ENCODE results near the gene DRD1.

DRD1 gene

GRCh38 chr5:175471628-175472027, 27.6 kb upstream of the DRD1 start:
- no peak overlapping the region for H3K4me2 ChIP-seq
- H3K9me3 ChIP-seq (replicated peaks in 1 of 11): no peaks in the 10 kb centered on the region
- H3K4me1 ChIP-seq: 0 out of 20 replicates have a peak, but pooled peaks cover 0 to 5% (median 0%) of the 10 kb centered on the region in 10 experiments
- no peak overlapping the region for H3K9ac ChIP-seq
- no peaks in the 10 kb centered on the region for H3K27me3 ChIP-seq
- H3K36me3 ChIP-seq: no peaks in the 10 kb centered on the region
- H3K4me3 ChIP-seq: no peak overlapping the region
- no peaks in the 10 kb centered on the region for H4K20me1 ChIP-seq
- no peak for TF ChIP-seq Cebpa-rat (IDR thresholded peaks at IDR 0.05)
- H3K27ac ChIP-seq: no peak overlapping the region

GRCh38 chr5:175471196-175471595, 27.2 kb upstream of the DRD1 start:
- no peak overlapping the region for H3K4me2 ChIP-seq
- 0 out of 20 replicates have a peak, but pooled peaks cover 0 to 5% (median 0%) of the 10 kb centered on the region in 10 experiments for H3K4me1 ChIP-seq
- H3K36me3 ChIP-seq: no peaks in the 10 kb centered on the region
- H3K27me3 ChIP-seq: no peaks in the 10 kb centered on the region
- no peak overlapping the region for H3K9ac ChIP-seq
- no peak overlapping the region for H3K27ac ChIP-seq
- no peak for TF ChIP-seq Cebpa-rat (IDR thresholded peaks at IDR 0.05)
- H3K9me3 ChIP-seq (replicated peaks in 1 of 11): no peaks in the 10 kb centered on the region
- H4K20me1 ChIP-seq: no peaks in the 10 kb centered on the region
- no peak overlapping the region for H3K4me3 ChIP-seq

- no peak overlapping the region for H3K9ac ChIP-seq
- 0 out of 20 replicates have a peak, but pooled peaks cover 0 to 5% (median 0%) of the 10 kb centered on the region in 10 experiments for H3K4me1 ChIP-seq
- H4K20me1 ChIP-seq: no peaks in the 10 kb centered on the region
- no peaks in the 10 kb centered on the region for H3K36me3 ChIP-seq
- no peak overlapping the region for H3K27ac ChIP-seq
- TF ChIP-seq Cebpa-rat (IDR thresholded peaks at IDR 0.05): no peak
- no peaks in the 10 kb centered on the region for H3K9me3 ChIP-seq (replicated peaks in 1 of 11)
- no peak overlapping the region for H3K4me3 ChIP-seq
- no peak overlapping the region for H3K4me2 ChIP-seq
- no peaks in the 10 kb centered on the region for H3K27me3 ChIP-seq
Measured at GRCh38 chr5:175470781-175471180, 26.8 kb upstream of the DRD1 start.

GRCh38 chr5:175469916-175470315, 25.9 kb upstream of the DRD1 start:
- Histone ChIP-seq H3K4me1 (0 out of 20 replicates have a peak, but pooled peaks cover 0 to 5% (median 0%) of the 10 kb centered on the region in 10 experiments), H3K4me2 (no peak overlapping the region), H3K4me3 (no peak overlapping the region), H3K27ac (no peak overlapping the region), H3K36me3 (no peaks in the 10 kb centered on the region), H3K9me3 (replicated peaks in 1 of 11) (no peaks in the 10 kb centered on the region), H3K27me3 (no peaks in the 10 kb centered on the region), H3K9ac (no peak overlapping the region), H4K20me1 (no peaks in the 10 kb centered on the region)
- no peak for TF ChIP-seq Cebpa-rat (IDR thresholded peaks at IDR 0.05)

GRCh38 chr5:175468892-175469291, 24.9 kb upstream of the DRD1 start:
- H3K4me2 ChIP-seq: no peak overlapping the region
- H3K9me3 ChIP-seq (replicated peaks in 1 of 11): no peaks in the 10 kb centered on the region
- 0 out of 20 replicates have a peak, but pooled peaks cover 0 to 5% (median 0%) of the 10 kb centered on the region in 10 experiments for H3K4me1 ChIP-seq
- H3K36me3 ChIP-seq: no peaks in the 10 kb centered on the region
- H3K4me3 ChIP-seq: no peak overlapping the region
- TF ChIP-seq Cebpa-rat (IDR thresholded peaks at IDR 0.05): no peak
- no peak overlapping the region for H3K27ac ChIP-seq
- no peaks in the 10 kb centered on the region for H3K27me3 ChIP-seq
- H4K20me1 ChIP-seq: no peaks in the 10 kb centered on the region
- no peak overlapping the region for H3K9ac ChIP-seq

GRCh38 chr5:175467983-175468690, 24.2 kb upstream of the DRD1 start:
- Histone ChIP-seq H3K4me2 (no peak overlapping the region), H3K9ac (no peak overlapping the region), H3K4me1 (0 out of 20 replicates have a peak, but pooled peaks cover 0 to 5% (median 0%) of the 10 kb centered on the region in 10 experiments), H3K27me3 (no peaks in the 10 kb centered on the region), H3K27ac (no peak overlapping the region), H3K9me3 (replicated peaks in 1 of 11) (no peaks in the 10 kb centered on the region), H4K20me1 (no peaks in the 10 kb centered on the region), H3K4me3 (no peak overlapping the region), H3K36me3 (no peaks in the 10 kb centered on the region)
- no peak for TF ChIP-seq Cebpa-rat (IDR thresholded peaks at IDR 0.05)

GRCh38 chr5:175466700-175467318, 22.8 kb upstream of the DRD1 start:
- no peak overlapping the region for H3K27ac ChIP-seq
- no peaks in the 10 kb centered on the region for H3K27me3 ChIP-seq
- H3K36me3 ChIP-seq: no peaks in the 10 kb centered on the region
- no peak for TF ChIP-seq Cebpa-rat (IDR thresholded peaks at IDR 0.05)
- 0 out of 20 replicates have a peak, but pooled peaks cover 0 to 5% (median 0%) of the 10 kb centered on the region in 10 experiments for H3K4me1 ChIP-seq
- no peak overlapping the region for H3K9ac ChIP-seq
- no peak overlapping the region for H3K4me3 ChIP-seq
- no peaks in the 10 kb centered on the region for H4K20me1 ChIP-seq
- H3K4me2 ChIP-seq: no peak overlapping the region; a peak in 1 of 22 replicates
- no peaks in the 10 kb centered on the region for H3K9me3 ChIP-seq (replicated peaks in 1 of 11)

GRCh38 chr5:175465282-175465681, 21.3 kb upstream of the DRD1 start:
- Histone ChIP-seq H3K4me2 (no peak overlapping the region), H4K20me1 (no peaks in the 10 kb centered on the region), H3K4me1 (0 out of 20 replicates have a peak, but pooled peaks cover 0 to 5% (median 0%) of the 10 kb centered on the region in 10 experiments), H3K27me3 (no peaks in the 10 kb centered on the region), H3K27ac (no peak overlapping the region), H3K9ac (no peak overlapping the region), H3K36me3 (no peaks in the 10 kb centered on the region), H3K9me3 (replicated peaks in 1 of 11) (no peaks in the 10 kb centered on the region), H3K4me3 (no peak overlapping the region)
- no peak for TF ChIP-seq Cebpa-rat (IDR thresholded peaks at IDR 0.05)

- H3K4me3 ChIP-seq: no peak overlapping the region
- H4K20me1 ChIP-seq: no peaks in the 10 kb centered on the region
- no peak for TF ChIP-seq Cebpa-rat (IDR thresholded peaks at IDR 0.05)
- H3K36me3 ChIP-seq: no peaks in the 10 kb centered on the region
- 0 out of 20 replicates have a peak, but pooled peaks cover 0 to 5% (median 0%) of the 10 kb centered on the region in 10 experiments for H3K4me1 ChIP-seq
- H3K27ac ChIP-seq: no peak overlapping the region
- no peak overlapping the region for H3K4me2 ChIP-seq
- H3K27me3 ChIP-seq: no peaks in the 10 kb centered on the region
- H3K9me3 ChIP-seq (replicated peaks in 1 of 11): no peaks in the 10 kb centered on the region
- H3K9ac ChIP-seq: no peak overlapping the region
Measured at GRCh38 chr5:175464942-175465233, 20.9 kb upstream of the DRD1 start.
